Calu3 (cell line): ENCODE data around the gene PKD2L2. TPM values are rescaled to one million over a fixed set of nuclear protein-coding genes. Genes with fewer than 3 reads are reported as not detected.
A peak's percentile ranks its signal among the peaks of the same experiment; 100 is the strongest.

Experiments
- BruUV-seq: library from RNA; stranded (reverse); fragments of 400-500 nt; replicated peaks from 2 replicates; lab custom pipeline; 2021; lab: Mats Ljungman, UMichigan
- CTCF ChIA-PET: fragments of 300-600 bp; sonication (Branson Sonifier 250); formaldehyde crosslinking; loops from one replicate; lab custom pipeline; 2022; ENCODE audit warnings: antibody characterized with exemption; lab: Charles Lee
- DNase-seq: peaks from one replicate; pipeline ENCODE4 v3.0.0; 2022
- H3K27ac Mint-ChIP-seq: one replicate; pipeline ENCODE4 v1.8.0; 2022; ENCODE audit warnings: mixed read lengths; ENCODE audit not compliant: unreplicated experiment
- H3K27me3 Mint-ChIP-seq: one replicate; pipeline ENCODE4 v1.8.0; 2022; ENCODE audit warnings: mixed read lengths; ENCODE audit not compliant: unreplicated experiment
- H3K36me3 Mint-ChIP-seq: one replicate; pipeline ENCODE4 v1.8.0; 2022; ENCODE audit warnings: mild to moderate bottlenecking, moderate library complexity, mixed read lengths; ENCODE audit not compliant: insufficient read depth, unreplicated experiment
- H3K4me1 Mint-ChIP-seq: one replicate; pipeline ENCODE4 v1.8.0; 2022; ENCODE audit warnings: mild to moderate bottlenecking, low read depth, mixed read lengths; ENCODE audit not compliant: unreplicated experiment
- H3K4me3 Mint-ChIP-seq: one replicate; pipeline ENCODE4 v1.8.0; 2022; ENCODE audit warnings: mild to moderate bottlenecking, low read depth, moderate library complexity, mixed read lengths; ENCODE audit not compliant: unreplicated experiment
- H3K9me3 Mint-ChIP-seq: one replicate; pipeline ENCODE4 v1.8.0; 2022; ENCODE audit warnings: low read depth, mixed read lengths; ENCODE audit not compliant: unreplicated experiment
- CTCF ChIP-seq: fragments of 200-600 bp; IDR thresholded peaks from one replicate; pipeline ENCODE4 v1.8.0; 2022; ENCODE audit warnings: antibody characterized with exemption; ENCODE audit not compliant: unreplicated experiment
- intact Hi-C: fragments of 100-400 bp; cut with micrococcal nuclease; formaldehyde crosslinking; loops from one replicate; pipeline ENCODE4 v1.10.0; 2022; ENCODE audit not compliant: unreplicated experiment
- total RNA-seq: library from RNA; stranded (reverse); gene quantifications from 2 replicates; pipeline ENCODE4 v1.2.3, GENCODE V29; 2022

The PKD2L2 gene
- total RNA-seq, 1 experiment from 2014 or later = not detected

GRCh38 chr5:137914758-137915157 is 25.5 kb downstream of the PKD2L2 start:
- Mint-ChIP-seq H3K9me3 (peaks cover 10% of the 10 kb centered on the region), H3K27ac (no peak overlapping the region), H3K27me3 (no peaks in the 10 kb centered on the region), H3K4me1 (no peaks in the 10 kb centered on the region), H3K36me3 (peaks cover 7% of the 10 kb centered on the region), H3K4me3 (no peak overlapping the region)
- TF ChIP-seq CTCF = no peak
- intact Hi-C loops = no loop called here
- no peak for DNase-seq
- no TSS peak for BruUV-seq
- CTCF ChIA-PET = no interaction called here

GRCh38 chr5:137916923-137917322 is 27.7 kb downstream of the PKD2L2 start:
- CTCF ChIA-PET = interaction anchor here (0.7 kb wide), 4 partner anchors 8 to 43 kb away, joined by 3 to 5 read pairs (median 4); partner anchors contain the start of gene PKD2L2
- Mint-ChIP-seq H3K27ac (peak overlapping the region; percentile 6), H3K27me3 (no peaks in the 10 kb centered on the region), H3K36me3 (peaks cover 8% of the 10 kb centered on the region), H3K4me1 (no peaks in the 10 kb centered on the region), H3K4me3 (no peak overlapping the region), H3K9me3 (peaks cover 10% of the 10 kb centered on the region)
- BruUV-seq = no TSS peak
- no peak for TF ChIP-seq CTCF
- intact Hi-C loops = no loop called here
- no peak for DNase-seq

GRCh38 chr5:137921931-137922330 is 32.7 kb downstream of the PKD2L2 start:
- CTCF ChIA-PET = interaction anchor here (0.6 kb wide), 1 partner anchor 52 kb away, joined by 7 read pairs; no protein-coding TSS in a partner anchor
- H3K27ac Mint-ChIP-seq = no peak overlapping the region

GRCh38 chr5:137923856-137924255 is 34.6 kb downstream of the PKD2L2 start:
- Mint-ChIP-seq H3K9me3 (no peaks in the 10 kb centered on the region), H3K4me1 (no peaks in the 10 kb centered on the region), H3K36me3 (peaks cover 13% of the 10 kb centered on the region), H3K27ac (no peak overlapping the region), H3K27me3 (no peaks in the 10 kb centered on the region), H3K4me3 (no peak overlapping the region)
- intact Hi-C loops = no loop called here
- DNase-seq = no peak
- no TSS peak for BruUV-seq
- no peak for TF ChIP-seq CTCF
- CTCF ChIA-PET = no interaction called here

More at GRCh38 chr5:137921931-137922330, 32.7 kb downstream of the PKD2L2 start:
- Mint-ChIP-seq H3K4me3 (no peak overlapping the region), H3K27me3 (no peaks in the 10 kb centered on the region), H3K4me1 (no peaks in the 10 kb centered on the region), H3K36me3 (peaks cover 18% of the 10 kb centered on the region), H3K9me3 (peaks cover 5% of the 10 kb centered on the region)
- no peak for DNase-seq
- no TSS peak for BruUV-seq
- intact Hi-C loops = no loop called here
- TF ChIP-seq CTCF = no peak
